Kidney tubule cell (primary cell): ENCODE measurements around the gene CIT.

Experiments used
- DNase-seq: peaks from one replicate; pipeline ENCODE4 v3.0.0-alpha.2; 2018; ENCODE audit warnings: low spot score

Gene CIT

DNA sequence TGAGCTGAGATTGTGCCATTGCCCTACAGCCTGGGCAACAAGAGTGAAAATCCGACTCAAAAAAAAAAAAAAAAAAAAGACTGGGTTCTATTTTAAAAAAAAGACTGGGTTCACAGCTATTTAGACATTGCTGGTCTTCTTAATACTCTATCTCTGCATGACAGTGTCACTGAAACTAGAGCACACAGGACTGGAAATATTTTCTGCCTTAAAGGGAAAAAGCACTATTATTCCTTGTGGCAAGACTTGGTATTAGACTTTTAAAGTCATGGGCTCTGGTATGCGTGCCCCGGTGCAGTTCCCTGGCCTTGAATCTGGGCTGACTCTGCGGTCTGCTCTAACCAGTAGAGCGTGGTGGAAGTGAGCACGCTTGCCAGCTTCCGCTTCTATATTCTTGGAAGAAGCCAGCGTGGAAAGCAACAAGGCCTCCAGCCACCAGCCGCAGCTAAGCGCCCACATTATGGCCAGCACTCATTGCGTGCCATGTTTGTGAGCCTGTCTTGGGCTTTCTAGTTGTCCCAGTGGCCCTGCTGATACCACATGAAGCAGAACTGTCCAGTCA lies 177.8 kb downstream of the CIT start:
- peak; percentile 94 for DNase-seq

DNA sequence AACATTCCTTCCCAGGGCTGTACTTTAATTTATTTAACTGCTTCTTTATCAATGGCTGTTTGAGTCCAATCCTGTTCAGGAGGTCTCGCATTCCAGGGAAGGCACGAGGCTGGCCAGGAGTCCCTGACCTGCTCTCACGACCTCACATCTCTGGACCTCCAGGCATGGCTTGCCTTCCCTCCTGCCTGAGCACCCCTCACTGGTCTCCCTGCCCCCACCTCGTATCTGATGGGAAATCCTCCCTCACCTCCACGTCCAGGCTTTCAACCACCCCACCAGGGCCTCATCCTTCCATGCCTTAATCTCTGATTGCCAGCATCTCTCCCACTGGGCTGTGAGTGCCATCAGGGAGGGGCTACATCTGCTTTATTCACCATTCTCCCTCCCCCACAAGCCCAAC lies 180.2 kb downstream of the CIT start:
- DNase-seq, result no peak

GRCh38 chr12:119695034-119695433 lies 182.1 kb downstream of the CIT start:
- no peak for DNase-seq

- no peak for DNase-seq
Measured at GRCh38 chr12:119694111-119694510, 183.0 kb downstream of the CIT start.

DNA sequence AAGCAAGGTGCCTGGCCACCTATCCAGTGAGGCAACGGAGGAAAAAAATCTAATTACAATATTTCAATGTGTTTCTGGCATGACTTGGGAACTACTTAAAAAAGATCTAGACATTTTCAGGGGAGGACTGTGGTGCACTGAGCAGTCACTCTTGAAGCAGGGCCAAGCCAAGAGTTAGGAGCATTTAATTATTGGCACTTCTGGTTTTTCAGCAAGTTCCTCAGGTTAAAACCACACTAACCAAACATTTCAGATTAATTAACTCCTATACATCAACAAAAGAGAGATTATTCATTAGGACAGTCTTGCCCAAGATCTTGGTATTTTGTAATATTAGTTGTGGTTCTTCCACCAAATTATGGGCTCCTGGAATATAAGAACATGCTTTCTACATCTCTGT lies 183.6 kb downstream of the CIT start:
- DNase-seq, result no peak

DNA sequence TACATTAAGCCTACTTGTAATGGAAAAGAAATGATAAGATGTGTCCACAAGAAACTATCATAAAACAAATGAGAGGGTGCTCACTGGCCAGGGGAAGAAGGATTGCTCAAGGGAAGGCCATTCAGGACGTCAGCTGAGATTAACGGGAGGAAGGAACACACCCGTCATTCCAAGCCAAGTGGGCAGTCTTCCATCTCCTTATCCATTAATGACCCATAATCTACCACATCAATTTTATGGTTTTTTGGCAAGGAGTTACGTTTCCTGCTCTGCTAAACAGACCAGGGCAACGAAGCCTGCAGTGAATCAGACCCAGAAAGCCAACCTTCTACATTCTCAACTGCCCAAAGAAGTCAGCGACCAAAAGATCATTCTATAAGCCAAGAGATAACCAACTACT lies 184.1 kb downstream of the CIT start:
- DNase-seq, result peak; percentile 92

DNA sequence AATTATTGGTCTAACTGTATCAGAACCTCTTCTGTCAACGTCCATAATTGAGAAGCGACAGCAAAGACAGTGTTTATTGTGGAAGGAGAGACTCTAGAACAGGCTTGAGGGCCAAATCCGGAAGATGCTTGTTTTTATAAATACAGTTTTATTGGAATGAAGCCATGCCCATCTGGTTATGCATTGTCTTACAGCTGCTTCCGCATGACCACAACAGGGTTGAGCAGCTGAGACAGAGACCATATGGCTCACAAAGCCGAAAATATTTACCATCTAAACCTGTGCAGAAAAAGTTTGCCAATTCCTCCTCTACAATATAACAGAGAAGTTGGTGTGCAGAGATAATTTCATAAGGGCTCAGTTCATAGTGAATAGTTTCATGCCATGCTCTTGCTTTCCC lies 184.7 kb downstream of the CIT start:
- no peak for DNase-seq

DNA sequence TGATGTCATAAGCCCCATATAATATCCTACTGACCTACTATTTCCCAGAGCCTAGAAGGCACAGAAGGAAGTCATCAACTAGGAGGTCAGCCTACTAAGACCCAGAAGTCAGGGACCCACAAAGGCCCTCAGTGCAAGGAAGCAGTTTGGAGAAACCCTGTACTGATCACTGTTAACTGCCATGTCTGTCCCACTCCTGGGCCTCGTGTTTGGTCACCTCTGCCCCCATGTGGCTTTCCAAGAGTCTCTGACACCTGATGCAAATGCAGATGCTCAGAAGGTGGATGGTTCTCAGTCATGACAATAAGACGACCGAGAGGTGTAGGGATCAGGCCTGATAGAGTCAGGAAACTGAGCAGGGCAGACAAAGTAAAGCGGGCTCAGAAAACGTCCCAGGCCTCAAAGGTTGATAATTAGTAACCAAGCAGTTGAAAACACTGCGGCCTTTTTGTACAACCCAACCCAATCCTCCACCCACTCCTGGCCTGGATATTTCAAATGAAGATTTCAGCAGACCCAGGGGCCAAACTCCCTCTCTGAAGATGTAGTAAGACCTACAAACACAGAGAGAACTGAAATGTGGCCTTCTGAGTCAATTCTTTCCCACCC lies 185.8 kb downstream of the CIT start:
- DNase-seq, result no peak

DNA sequence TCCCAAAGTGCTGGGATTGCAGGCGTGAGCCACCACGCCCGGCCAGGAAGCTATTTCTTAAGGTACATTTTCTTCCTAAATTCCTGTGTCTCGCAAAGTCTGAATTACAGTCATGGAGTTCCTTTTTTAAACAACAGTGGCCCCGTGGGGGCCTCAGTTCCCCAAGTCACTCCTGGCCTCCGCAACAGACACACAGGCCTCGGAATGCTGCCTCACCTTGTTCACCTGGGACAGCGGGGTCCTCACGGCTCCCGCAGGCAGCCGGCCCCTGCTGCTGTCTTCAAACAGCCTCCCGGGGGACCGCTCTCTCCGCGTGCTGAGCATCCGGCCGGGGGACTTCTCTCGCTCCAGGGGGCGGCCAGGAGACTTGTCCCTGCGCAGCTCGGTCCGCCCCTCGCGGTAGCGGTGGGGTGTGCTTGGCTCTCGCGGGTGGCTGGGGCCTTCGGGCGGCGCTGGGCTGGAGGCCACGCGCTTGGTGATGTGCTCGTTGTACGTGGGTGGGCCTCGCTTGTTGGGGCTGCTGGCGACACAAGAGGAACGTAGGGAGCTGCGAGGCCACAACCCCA lies 187.1 kb downstream of the CIT start:
- no peak for DNase-seq

- DNase-seq, result no peak
Measured at GRCh38 chr12:119687879-119688278, 189.2 kb downstream of the CIT start.

DNA sequence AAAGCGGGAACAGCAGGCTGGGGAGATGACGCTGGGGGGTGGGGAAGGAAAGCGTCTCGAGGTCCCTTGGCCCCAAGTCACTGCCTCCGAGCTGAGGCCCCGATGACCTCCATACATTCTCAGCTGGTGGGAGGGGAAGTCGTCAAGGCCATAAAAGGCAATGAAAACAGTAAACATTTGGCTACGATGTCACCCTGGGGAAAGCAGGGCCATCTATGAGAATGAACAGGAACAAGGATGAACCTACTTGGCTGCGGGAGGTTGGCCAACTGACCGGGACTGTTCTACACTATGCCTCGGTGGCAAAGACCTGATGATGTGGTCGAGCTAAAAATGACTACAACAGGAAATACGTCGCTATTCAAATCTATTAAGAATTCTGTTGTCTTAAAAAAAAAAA lies 189.7 kb downstream of the CIT start:
- DNase-seq, result no peak

- DNase-seq, result no peak
Measured at GRCh38 chr12:119686776-119687175, 190.3 kb downstream of the CIT start.

- DNase-seq, result no peak
Measured at GRCh38 chr12:119686355-119686754, 190.8 kb downstream of the CIT start.

DNA sequence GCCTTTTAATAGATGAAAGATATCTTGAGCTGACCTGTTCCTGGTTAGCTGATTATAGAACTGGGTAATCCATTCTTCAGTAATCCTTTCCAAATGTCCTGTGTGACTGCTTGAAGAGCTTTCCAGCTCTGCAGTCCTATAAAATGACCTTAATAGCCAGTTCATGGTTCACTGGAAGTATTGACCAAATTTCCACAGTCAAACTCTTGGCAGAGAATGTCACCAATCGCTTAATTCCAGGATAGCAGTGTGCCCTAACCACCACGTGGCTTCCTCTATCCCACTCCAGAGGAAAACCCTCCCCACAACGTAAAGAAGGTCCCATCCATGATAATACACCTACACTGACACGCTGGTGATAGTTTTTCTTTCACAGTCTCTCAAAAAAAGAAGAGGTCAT lies 191.7 kb downstream of the CIT start:
- DNase-seq, result peak; percentile 30

DNA sequence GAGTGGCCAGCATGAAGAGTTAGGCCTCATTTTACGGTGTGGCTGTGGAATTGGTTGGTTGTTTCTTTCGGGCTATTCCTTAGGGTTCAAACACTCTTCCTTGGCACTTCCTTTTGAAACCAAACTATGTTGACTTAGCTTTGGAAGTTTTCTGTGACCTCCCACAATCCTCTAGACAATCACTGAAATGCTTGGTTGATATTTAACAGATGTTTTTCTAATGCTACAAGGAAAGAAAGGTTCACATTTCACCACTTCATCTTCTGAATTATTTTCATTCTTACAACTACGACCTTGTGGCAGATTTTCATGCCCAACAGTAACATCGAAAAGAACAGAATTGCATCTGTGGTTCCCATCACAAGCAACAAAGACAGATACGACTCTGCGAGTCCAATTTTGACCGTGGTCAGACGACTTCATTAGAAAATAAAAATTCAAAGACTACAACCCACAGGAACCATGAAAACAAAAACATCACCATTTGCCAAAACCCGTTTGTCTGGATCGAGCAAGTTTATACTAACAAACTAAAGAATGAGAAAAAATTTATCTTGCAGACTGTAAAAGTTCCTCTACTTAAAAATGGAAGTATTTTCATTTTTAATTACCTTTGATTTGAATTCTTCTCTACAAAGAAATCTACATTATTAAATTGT lies 192.3 kb downstream of the CIT start:
- peak; percentile 58 for DNase-seq

DNA sequence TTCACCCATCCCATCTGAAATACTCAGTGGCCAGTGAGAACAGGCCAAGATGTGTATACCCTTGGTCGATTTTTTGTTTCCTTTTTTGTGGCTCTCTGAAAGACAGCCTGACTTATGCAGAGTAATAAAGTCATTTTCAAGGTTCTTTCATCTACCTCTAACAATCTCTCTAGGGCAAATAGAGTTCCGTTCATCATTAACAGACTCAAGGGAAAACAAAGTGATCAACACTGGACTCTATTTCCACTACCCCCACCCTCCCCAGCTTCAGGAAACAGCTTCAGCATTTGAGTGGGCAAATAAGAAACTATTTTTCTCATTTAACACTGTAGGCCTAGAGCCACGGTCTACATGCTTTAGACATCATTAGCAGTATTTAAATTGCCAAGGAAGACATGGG lies 193.3 kb downstream of the CIT start:
- peak; percentile 70 for DNase-seq

GRCh38 chr12:119683413-119683812 lies 193.7 kb downstream of the CIT start:
- peak; percentile 57 for DNase-seq

DNA sequence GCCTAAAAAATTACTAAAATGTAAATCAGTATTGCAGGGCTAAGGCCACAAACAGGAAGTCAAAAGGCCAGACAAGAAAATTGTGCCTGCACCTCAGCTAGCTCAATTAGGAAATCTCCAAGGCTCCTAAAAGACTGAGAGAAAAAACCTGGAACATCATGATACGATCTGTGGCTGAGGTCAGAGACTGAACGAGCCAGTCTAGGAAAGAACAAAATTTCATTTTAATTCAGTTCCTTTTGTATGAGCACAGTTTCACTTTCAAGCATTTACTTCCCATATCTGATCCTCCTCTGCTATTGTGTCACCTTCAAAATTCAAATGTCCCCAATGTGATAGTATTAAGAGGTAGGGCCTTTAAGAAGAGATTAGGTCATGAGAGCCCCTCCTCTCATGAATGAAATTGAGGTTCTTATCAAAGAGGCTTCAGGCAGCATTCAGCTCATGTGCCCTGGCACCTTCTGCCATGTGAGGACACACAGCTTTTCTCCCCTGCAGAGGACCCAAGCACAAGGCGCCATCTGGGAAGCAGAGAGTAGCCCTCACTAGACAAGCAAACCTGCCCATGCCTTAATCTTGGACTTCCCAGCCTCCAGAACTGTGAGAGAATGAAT lies 194.4 kb downstream of the CIT start:
- peak; percentile 21 for DNase-seq

DNA sequence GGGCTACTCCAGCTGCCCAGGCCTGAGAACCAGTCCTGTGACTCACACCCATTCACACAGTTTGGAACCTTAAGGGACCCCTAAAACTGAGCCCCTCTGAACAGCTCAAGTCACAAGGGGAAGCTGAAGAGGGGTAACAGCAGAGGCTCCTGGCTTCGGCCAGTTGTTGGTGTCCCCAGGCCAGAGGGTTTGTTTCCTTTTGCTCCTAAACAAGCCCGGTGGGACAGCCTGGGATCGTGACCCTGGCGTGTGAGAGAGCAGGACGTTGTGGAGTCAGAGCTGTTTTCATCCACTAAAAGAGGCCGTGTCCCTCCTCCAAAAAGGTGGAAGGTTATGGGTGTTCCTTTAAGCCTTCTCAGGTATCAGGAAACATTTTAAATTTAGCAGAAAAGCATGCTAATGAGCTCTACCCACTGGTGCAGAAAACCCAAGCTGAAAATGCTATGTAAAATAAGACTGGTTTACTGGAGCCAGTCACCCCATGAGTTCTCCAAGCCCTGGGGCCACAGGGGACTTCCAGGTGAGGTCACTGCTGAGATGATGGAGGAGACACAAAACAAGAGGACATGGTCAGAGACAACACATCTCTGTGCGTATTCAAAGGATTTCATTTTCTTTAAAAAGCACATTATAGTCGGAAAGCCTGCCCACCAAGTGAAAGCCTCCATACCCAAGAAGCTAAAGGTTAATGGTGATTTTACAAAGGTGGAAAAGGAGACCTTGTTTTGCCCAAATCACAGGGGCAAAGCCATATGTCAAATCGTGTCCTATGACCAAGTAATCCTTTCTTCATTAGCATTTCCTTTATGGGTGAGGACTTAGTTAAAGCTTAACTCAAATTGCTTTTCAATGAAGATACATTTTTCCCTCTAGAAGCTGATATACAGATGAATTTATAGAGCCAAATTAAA lies 195.1 kb downstream of the CIT start:
- DNase-seq, result peak; percentile 90

DNA sequence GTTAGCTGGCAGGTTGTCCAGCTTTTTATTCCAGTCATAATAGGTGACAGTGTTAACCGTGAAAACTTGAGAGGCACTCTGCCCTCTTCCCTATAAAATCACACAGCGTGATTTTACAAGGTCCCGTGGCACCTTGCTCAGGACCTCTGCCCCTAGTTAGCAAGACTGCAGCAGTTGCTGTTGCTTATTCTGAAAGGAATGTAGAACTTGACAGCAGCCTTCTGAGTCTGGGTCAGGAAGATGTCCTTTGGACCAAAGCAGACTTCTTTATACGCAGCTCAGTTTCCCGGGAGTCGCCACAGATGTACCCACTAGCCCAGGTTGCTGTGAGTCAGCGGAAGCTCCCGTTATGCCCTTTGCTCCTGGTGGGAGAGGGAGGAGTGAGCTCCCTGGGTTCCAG lies 196.0 kb downstream of the CIT start:
- DNase-seq, result peak; percentile 73

DNA sequence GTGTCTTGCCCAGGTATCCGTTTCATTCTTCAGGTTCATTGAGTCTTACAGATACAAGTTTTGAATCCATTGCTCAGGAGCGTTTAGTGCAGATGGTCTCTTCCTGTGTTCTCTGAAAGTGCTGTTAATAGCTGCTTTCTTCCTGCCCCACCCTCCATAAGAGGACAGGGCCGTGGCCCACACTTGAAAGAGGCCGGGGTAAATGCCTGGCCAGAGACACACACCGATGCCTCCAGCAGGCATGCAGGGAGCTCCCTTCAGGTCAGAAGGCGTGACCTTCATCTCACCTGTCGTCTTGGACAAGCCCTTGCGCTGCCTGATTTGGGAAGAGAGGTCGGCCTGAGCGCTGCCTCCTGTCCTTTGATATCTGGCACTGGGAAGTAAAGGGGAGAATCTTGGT lies 197.6 kb downstream of the CIT start:
- no peak for DNase-seq

DNA sequence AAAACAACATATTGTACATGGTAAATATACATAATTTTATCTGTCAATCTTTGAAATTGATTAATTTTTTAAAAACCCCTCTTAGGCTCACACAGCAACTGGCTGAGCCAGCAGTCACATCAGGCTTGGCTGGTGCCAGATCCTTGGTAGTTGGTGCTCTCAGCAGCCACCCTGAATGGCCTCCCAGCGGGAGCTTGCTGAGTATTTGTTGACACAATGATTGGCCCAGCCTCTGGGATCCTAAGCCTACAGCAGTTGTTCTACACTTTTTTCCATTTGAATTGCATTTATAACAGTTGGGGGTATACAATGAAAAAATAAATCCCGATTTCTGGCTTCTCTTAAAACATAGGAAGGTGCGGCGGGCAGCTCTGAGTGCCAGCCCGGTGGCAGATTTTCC lies 198.0 kb downstream of the CIT start:
- no peak for DNase-seq
